Transverse colon (tissue), 4 donors: Measurements from ENCODE around the gene SLFN11. TPM values are rescaled to one million over a fixed set of nuclear protein-coding genes. Genes with fewer than 3 reads are reported as not detected.

Source experiments
- DNase-seq: peaks from one replicate; pipeline ENCODE4 v3.0.0-alpha.2; 2019
- H3K27ac ChIP-seq, 4 donors: fragments of 200-600 bp; sonication (generic); 2 replicates each; pipeline ENCODE4 v1.5.1; 2016 to 2018; ENCODE audit warnings: inconsistent platforms in 4 of 4
- H3K27me3 ChIP-seq: fragments of 200-600 bp; sonication (generic); 2 replicates; pipeline ENCODE4 v1.5.1; 2017; ENCODE audit warnings: inconsistent platforms
- H3K36me3 ChIP-seq, 4 donors: fragments of 200-600 bp; sonication (generic); 2 replicates each; pipeline ENCODE4 v1.5.1; 2017 to 2019; ENCODE audit warnings: inconsistent platforms in 4 of 4
- H3K4me1 ChIP-seq, 4 donors: fragments of 200-600 bp; sonication (generic); 2 replicates each; pipeline ENCODE4 v1.5.1; 2017 to 2020; ENCODE audit warnings: inconsistent platforms in 4 of 4
- H3K4me3 ChIP-seq, 4 donors: fragments of 200-600 bp; sonication (generic); 1 replicate in 1 of 4; 2 replicates in 3 of 4; pipeline versions ENCODE4 v1.5.1 to v1.6.1; 2017 to 2019; ENCODE audit warnings: inconsistent platforms in 4 of 4
- H3K9me3 ChIP-seq, 2 donors: fragments of 200-600 bp; sonication (generic); 2 replicates each; pipeline ENCODE4 v1.5.1; 2017 to 2019; ENCODE audit warnings: inconsistent platforms in 2 of 2
- EP300 ChIP-seq: sonication (generic); formaldehyde crosslinking; IDR thresholded peaks from one replicate; pipeline ENCODE4 v1.6.1; 2017; ENCODE audit warnings: antibody characterized with exemption, low read depth
- POLR2A ChIP-seq: fragments of 450-650 bp; IDR thresholded peaks from one replicate; pipeline ENCODE4 v1.6.1; 2016; ENCODE audit warnings: antibody characterized with exemption, mild to moderate bottlenecking, moderate library complexity
- POLR2AphosphoS5 ChIP-seq, 3 donors: sonication (generic); formaldehyde crosslinking; IDR thresholded peaks; one replicate each; pipeline ENCODE4 v1.6.1; 2016; ENCODE audit warnings: antibody characterized with exemption in 3 of 3
- WGBS, 2 donors: methylation state at CpG; one replicate each; pipeline ENCODE4 v1.1.5; 2018; ENCODE audit warnings: low coverage in 1 of 2; 5-methylcytosine and 5-hydroxymethylcytosine counted together
- in situ Hi-C, 4 donors: fragments of 200-750 bp; cut with MboI; loops; one replicate each; pipeline versions ENCODE4 v1.15.0 to v1.15.1; 2017; ENCODE audit warnings: low sequenced_read_pairs in 3 of 4, low pct_ligation_motif_present in 1 of 4, low pct_unique_long_range_greater_than_20kb in 1 of 4
- intact Hi-C: fragments of 100-400 bp; cut with DNase I; formaldehyde crosslinking; loops from one replicate; pipeline ENCODE4 v1.15.1; 2023; ENCODE audit warnings: low total_unique reads
- total RNA-seq, 4 donors: library from RNA; depleted of rRNA; stranded (reverse); fragments of >200 nt; gene quantifications; one replicate each; pipeline ENCODE4 v1.1.0, GENCODE V29; 2016
- TF ChIP-seq, protein P1 (sequence below), 5 experiments: fragments of 200-600 bp in 3 of 5; fragments of 450-650 bp in 2 of 5; sonication (generic) in 3 of 5; IDR thresholded peaks; 1 replicate in 2 of 5; 2 replicates in 3 of 5; pipeline ENCODE4 v1.5.1; 2016 to 2017; ENCODE audit warnings: antibody characterized with exemption in 5 of 5, inconsistent platforms in 3 of 5, mild to moderate bottlenecking in 2 of 5, moderate library complexity in 1 of 5

The SLFN11 gene
- total RNA-seq, 4 donors from 2014 or later, result 3.0 to 18.6 (median 6.0) TPM

DNA sequence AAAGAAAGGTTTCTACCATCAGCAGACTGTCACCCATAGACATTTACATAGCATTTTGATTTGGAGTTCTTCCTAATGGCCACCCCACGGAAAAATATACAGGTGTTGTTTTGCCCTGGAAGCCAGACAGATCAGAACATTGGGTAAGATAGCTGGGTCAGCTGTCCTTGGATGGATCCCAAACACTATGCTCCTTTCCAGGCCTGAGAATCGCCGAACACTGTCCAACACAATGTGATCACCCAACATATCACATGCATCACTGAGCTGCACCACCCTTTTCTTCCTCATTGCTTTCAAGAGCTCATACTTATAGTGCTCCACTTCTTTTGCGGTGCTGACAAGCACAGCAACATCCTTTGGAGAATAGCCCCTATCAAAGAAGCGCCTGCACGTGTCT lies 21.1 kb downstream of the SLFN11 start:
- Histone ChIP-seq H3K27me3 (peaks cover 6% of the 10 kb centered on the region), H3K27ac (no peak overlapping the region), H3K4me3 (no peak overlapping the region), H3K9me3 (no peaks in the 10 kb centered on the region), H3K36me3 (no peaks in the 10 kb centered on the region), H3K4me1 (no peaks in the 10 kb centered on the region)
- WGBS, 2 donors, result 85% methylated on average over 6 of the region's 6 CpGs; no CpG with 5 or more reads in 1 of the 2 donors
- TF ChIP-seq POLR2A, result no peak
- TF ChIP-seq POLR2AphosphoS5 (IDR thresholded peaks at IDR 0.05), result no peak
- TF ChIP-seq, protein P1, sequence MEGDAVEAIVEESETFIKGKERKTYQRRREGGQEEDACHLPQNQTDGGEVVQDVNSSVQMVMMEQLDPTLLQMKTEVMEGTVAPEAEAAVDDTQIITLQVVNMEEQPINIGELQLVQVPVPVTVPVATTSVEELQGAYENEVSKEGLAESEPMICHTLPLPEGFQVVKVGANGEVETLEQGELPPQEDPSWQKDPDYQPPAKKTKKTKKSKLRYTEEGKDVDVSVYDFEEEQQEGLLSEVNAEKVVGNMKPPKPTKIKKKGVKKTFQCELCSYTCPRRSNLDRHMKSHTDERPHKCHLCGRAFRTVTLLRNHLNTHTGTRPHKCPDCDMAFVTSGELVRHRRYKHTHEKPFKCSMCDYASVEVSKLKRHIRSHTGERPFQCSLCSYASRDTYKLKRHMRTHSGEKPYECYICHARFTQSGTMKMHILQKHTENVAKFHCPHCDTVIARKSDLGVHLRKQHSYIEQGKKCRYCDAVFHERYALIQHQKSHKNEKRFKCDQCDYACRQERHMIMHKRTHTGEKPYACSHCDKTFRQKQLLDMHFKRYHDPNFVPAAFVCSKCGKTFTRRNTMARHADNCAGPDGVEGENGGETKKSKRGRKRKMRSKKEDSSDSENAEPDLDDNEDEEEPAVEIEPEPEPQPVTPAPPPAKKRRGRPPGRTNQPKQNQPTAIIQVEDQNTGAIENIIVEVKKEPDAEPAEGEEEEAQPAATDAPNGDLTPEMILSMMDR (IDR thresholded peaks at IDR 0.05), result no peak
- no peak for TF ChIP-seq EP300
- intact Hi-C loops (no loop called here), in situ Hi-C loops (no loop called here)
- no peak for DNase-seq

DNA sequence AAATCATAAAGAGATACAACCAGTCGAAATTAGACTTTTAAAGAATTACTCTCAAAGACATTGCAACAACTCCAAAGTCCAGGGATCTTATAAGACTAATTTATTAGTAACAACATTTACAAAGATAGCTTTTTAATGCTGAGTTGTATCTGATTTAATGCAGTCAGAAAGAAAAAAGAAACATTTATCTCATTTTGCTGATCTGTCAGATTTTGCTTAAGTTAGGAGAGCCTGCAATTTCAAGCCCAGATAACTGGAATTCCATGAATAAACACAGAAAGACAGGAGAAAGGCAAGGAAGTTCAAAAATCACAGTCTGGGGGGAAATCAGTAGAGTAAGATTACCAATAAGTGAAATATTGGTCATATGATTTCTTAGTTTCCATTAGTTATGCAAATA lies 22.9 kb downstream of the SLFN11 start:
- Histone ChIP-seq H3K4me3 (no peak overlapping the region), H3K9me3 (no peaks in the 10 kb centered on the region), H3K27me3 (peaks cover 24% of the 10 kb centered on the region), H3K4me1 (peaks cover 0 to 17% (median 2%) of the 10 kb centered on the region in 4 donors), H3K36me3 (no peaks in the 10 kb centered on the region), H3K27ac (no peak overlapping the region)
- in situ Hi-C loops, result no loop called here
- TF ChIP-seq EP300 (no peak), POLR2A (no peak), POLR2AphosphoS5 (IDR thresholded peaks at IDR 0.05) (no peak)
- TF ChIP-seq, protein P1 (IDR thresholded peaks at IDR 0.05), result no peak
- DNase-seq, result no peak
- WGBS, 2 donors, result 37 to 50% methylated on average over 1 of the region's 1 CpG
- intact Hi-C loops, result no loop called here

DNA sequence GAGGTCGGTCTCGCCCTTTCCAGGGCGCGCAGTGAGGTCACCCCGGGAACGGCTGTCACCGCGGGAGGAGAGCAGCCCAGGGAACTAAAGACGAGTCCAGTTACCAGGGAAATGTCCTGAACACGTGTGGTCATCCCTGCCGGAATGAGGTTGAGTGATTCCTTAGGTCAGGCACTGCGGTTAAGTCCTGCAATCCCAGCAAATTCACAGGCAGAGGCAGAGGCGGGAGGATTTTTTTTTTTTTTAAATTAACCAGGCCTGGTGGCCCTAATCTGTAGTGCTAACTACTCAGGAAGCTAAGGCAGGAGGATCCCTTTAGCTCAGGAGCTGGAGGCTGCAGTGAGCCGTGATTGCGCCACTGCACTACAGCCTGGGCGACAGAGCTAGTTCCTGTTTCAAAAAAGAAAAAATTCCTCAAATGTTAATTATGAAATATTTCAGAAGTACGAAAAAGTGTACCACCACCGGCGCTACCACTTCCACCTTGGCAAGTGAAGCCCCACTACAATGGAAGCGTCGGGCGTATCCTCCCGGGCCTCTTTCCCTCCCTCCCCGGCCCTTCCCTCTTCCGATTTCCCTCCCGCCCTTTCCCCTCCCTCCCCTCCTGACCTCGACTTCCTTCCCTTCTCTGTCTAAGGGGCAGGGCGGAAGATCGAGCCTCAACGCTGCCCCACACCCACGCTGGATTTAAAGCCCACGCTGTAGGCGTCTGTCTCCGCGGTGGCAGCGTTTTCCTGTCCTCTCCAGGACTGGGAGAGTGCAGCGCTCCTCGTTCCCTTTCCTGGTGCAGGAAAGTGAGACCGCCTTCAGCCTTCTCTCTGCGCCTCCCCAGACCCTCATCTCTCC lies 27.3 kb downstream of the SLFN11 start:
- in situ Hi-C loops, result no loop called here
- H3K4me1 ChIP-seq, result peaks cover 0 to 21% (median 2%) of the 10 kb centered on the region in 4 donors
- peak overlapping the region; percentile 51 to 71 (median 58) for H3K27ac ChIP-seq
- peak overlapping the region in 3 of 4 donors; percentile 9 to 49 (median 27) for H3K4me3 ChIP-seq
- WGBS, 2 donors, result 0 to 5% methylated on average over 10 to 40 of the region's 40 CpGs
- H3K27me3 ChIP-seq, result peaks cover 39% of the 10 kb centered on the region
- TF ChIP-seq, protein P1 (IDR thresholded peaks at IDR 0.05), result peak in 1 of 5 experiments; percentile 11
- TF ChIP-seq POLR2AphosphoS5 (IDR thresholded peaks at IDR 0.05) (peak; percentile 13 to 58 (median 40)), POLR2A (peak; percentile 19), EP300 (no peak)
- DNase-seq, result peak; percentile 54
- intact Hi-C loops, result no loop called here
- no peaks in the 10 kb centered on the region for H3K9me3 ChIP-seq
- H3K36me3 ChIP-seq, result no peaks in the 10 kb centered on the region

DNA sequence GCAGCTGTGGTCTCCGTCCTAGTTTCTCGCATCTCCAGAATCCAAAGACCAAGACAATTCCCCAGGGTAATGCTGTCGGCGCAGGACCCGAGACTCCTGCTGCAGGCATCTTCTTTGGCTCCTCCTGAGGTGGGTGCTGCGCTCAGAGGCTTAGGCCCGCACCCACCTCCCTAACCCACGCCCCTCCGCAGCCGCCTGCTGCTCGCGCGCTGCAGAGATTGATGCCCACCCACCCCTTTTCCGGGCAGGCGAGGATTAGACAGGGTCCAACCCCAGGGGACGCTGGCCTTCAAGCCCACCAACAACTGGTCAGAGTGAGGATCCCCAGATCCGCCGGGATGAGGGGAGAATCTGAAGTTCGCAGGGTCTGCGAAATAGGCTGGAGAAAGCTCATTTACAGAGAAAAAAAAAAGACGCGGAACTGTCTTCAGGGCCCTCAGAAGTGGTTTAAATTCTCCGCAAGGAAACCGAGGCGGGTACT lies 27.9 kb downstream of the SLFN11 start:
- Histone ChIP-seq H3K4me3 (peak overlapping the region in 3 of 4 donors; percentile 9 to 49 (median 27)), H3K4me1 (peaks cover 0 to 21% (median 2%) of the 10 kb centered on the region in 4 donors)

More for the DNA sequence above, 27.9 kb downstream of the SLFN11 start:
- intact Hi-C loops (no loop called here), in situ Hi-C loops (no loop called here)
- no peak for DNase-seq
- Histone ChIP-seq H3K27ac (peak overlapping the region; percentile 51 to 71 (median 58)), H3K9me3 (peaks cover 0 to under 1% of the 10 kb centered on the region in 2 donors), H3K36me3 (no peaks in the 10 kb centered on the region), H3K27me3 (peaks cover 39% of the 10 kb centered on the region)
- TF ChIP-seq EP300, result no peak
- TF ChIP-seq POLR2A, result no peak
- TF ChIP-seq, protein P1 (IDR thresholded peaks at IDR 0.05), result no peak
- no peak for TF ChIP-seq POLR2AphosphoS5 (IDR thresholded peaks at IDR 0.05)
- 37 to 48% methylated on average over 9 to 25 of the region's 25 CpGs for WGBS, 2 donors
